HepG2 (cell line): ENCODE results near the gene CCDC197. TPM values are rescaled to one million over a fixed set of nuclear protein-coding genes. Genes with fewer than 3 reads are reported as not detected.

Experiments used
- CEBPB ChIP-seq: IDR thresholded peaks from 2 replicates; pipeline ENCODE4 v1.6.1; 2011; ENCODE audit warnings: low read depth, low read length, improper control_type of control experiment, borderline replicate concordance
- CTCF ChIP-seq: sonication (generic); formaldehyde crosslinking; IDR thresholded peaks from 2 replicates; pipeline ENCODE4 v1.5.0; 2020; ENCODE audit warnings: mild to moderate bottlenecking, missing genetic modification reagents, moderate library complexity
- FOXP4 ChIP-seq: sonication (generic); formaldehyde crosslinking; IDR thresholded peaks from 2 replicates; pipeline ENCODE4 v1.4.0; 2020; ENCODE audit warnings: missing genetic modification reagents
- KAT2B ChIP-seq: fragments of 150-350 bp; IDR thresholded peaks from 2 replicates; pipeline ENCODE4 v1.6.1; 2014; ENCODE audit warnings: low read depth, low read length, borderline replicate concordance
- KIAA2018 ChIP-seq: sonication (generic); formaldehyde crosslinking; IDR thresholded peaks from 2 replicates; pipeline ENCODE4 v1.5.0; 2020; ENCODE audit warnings: mild to moderate bottlenecking, missing genetic modification reagents, borderline replicate concordance
- KLF9 ChIP-seq: IDR thresholded peaks from 2 replicates; pipeline ENCODE4 v1.6.1; 2016; ENCODE audit warnings: low read depth
- ZBTB14 ChIP-seq: sonication (generic); formaldehyde crosslinking; IDR thresholded peaks from 2 replicates; pipeline ENCODE4 v1.4.0; 2020; ENCODE audit warnings: missing genetic modification reagents
- ZNF446 ChIP-seq: sonication (generic); formaldehyde crosslinking; IDR thresholded peaks from 2 replicates; pipeline ENCODE4 v1.5.0; 2020; ENCODE audit warnings: mild to moderate bottlenecking, missing genetic modification reagents
- ZNF687 ChIP-seq: sonication (generic); formaldehyde crosslinking; IDR thresholded peaks from 2 replicates; pipeline ENCODE4 v1.5.1; 2020; ENCODE audit warnings: mild to moderate bottlenecking, missing genetic modification reagents, moderate library complexity
- polyA plus RNA-seq, 8 experiments: library from polyadenylated mRNA; depleted of rRNA in 3 of 8; stranded (reverse) in 7 of 8; unstranded in 1 of 8; fragments of >200 nt; fragmentation: Illumina TruSeq in 4 of 8; extraction: Trizol in 4 of 8; gene quantifications; 2 replicates each; pipeline versions ENCODE4 v1.2.1 to v1.2.3, GENCODE V29; 2011 to 2016; ENCODE audit warnings: low read depth in 4 of 8, missing spikeins in 1 of 8, mixed read lengths in 1 of 8; ENCODE audit not compliant: insufficient read depth in 1 of 8
- total RNA-seq, 5 experiments: library from RNA; depleted of rRNA; stranded (reverse); fragments of >200 nt; fragmentation: Illumina TruSeq; extraction: Trizol; gene quantifications; 2 replicates each; pipeline ENCODE4 v1.2.3, GENCODE V29; 2016; ENCODE audit warnings: low read depth in 1 of 5

The CCDC197 gene
- total and polyA plus RNA-seq, 2 of the 13 experiments (the other 11 are each of a cell fraction or from before 2014, with no cell fraction given) = 0.11 to 0.13 TPM

GRCh38 chr14:93959239-93960107, 37.6 kb upstream of the CCDC197 start (continued):
- TF ChIP-seq ZNF687 (CRISPR knock-in tag) (peak; percentile 99), ZNF446 (peak; percentile 86; the same call in 1 of the 2 replicates), CEBPB (no peak), KIAA2018 (CRISPR knock-in tag) (no peak), KAT2B (no peak), FOXP4 (CRISPR knock-in tag) (peak; percentile 92), ZBTB14 (CRISPR knock-in tag) (no peak), CTCF (CRISPR knock-in tag) (peak; percentile 26; the same call in 1 of the 2 replicates), KLF9 (CRISPR knock-in tag) (0 out of 2 replicates have a peak, but pooled peaks have one; percentile 63)
